ENCODE results near the gene KRT2. TPM values are rescaled to one million over a fixed set of nuclear protein-coding genes. Genes with fewer than 3 reads are reported as not detected.

Gene KRT2
- total RNA-seq, 2 donors from 2014 or later = 1.4 TPM; not detected in 1

- H3K4me1 ChIP-seq (ENCODE audit: control insufficient read depth in 1 of 2, low read depth in 2 of 2) = no peaks in the 10 kb centered on the region
- H3K4me3 ChIP-seq = no peak overlapping the region
- no peaks in the 10 kb centered on the region for H3K27me3 ChIP-seq (replicated peaks; ENCODE audit: insufficient read depth)
- no peak for DNase-seq (ENCODE audit: low spot score)
- H3K9me3 ChIP-seq = no peaks in the 10 kb centered on the region
- no peak overlapping the region for H3K27ac ChIP-seq
- TF ChIP-seq CTCF (IDR thresholded peaks at IDR 0.05) = no peak
- H3K36me3 ChIP-seq = no peaks in the 10 kb centered on the region
- ATAC-seq (ENCODE audit: insufficient number of reproducible peaks, low FRiP score, low read depth) = no peak
Observed at GRCh38 chr12:52649066-52649465, 2.9 kb downstream of the KRT2 start.

- no peak overlapping the region for H3K27ac ChIP-seq
- H3K4me3 ChIP-seq = no peak overlapping the region
- H3K36me3 ChIP-seq = no peaks in the 10 kb centered on the region
- no peaks in the 10 kb centered on the region for H3K27me3 ChIP-seq (replicated peaks; ENCODE audit: insufficient read depth)
- TF ChIP-seq CTCF (IDR thresholded peaks at IDR 0.05) = no peak
- no peaks in the 10 kb centered on the region for H3K4me1 ChIP-seq (ENCODE audit: control insufficient read depth in 1 of 2, low read depth in 2 of 2)
- ATAC-seq (ENCODE audit: insufficient number of reproducible peaks, low FRiP score, low read depth) (no peak), DNase-seq (ENCODE audit: low spot score) (no peak)
- H3K9me3 ChIP-seq = no peaks in the 10 kb centered on the region
Observed at GRCh38 chr12:52648012-52648550, 3.9 kb downstream of the KRT2 start.

GRCh38 chr12:52647601-52648000 lies 4.4 kb downstream of the KRT2 start:
- DNase-seq (ENCODE audit: low spot score) (no peak), ATAC-seq (ENCODE audit: insufficient number of reproducible peaks, low FRiP score, low read depth) (no peak)
- Histone ChIP-seq H3K27ac (no peak overlapping the region), H3K36me3 (no peaks in the 10 kb centered on the region), H3K9me3 (no peaks in the 10 kb centered on the region), H3K4me1 (ENCODE audit: control insufficient read depth in 1 of 2, low read depth in 2 of 2) (no peaks in the 10 kb centered on the region), H3K4me3 (no peak overlapping the region), H3K27me3 (replicated peaks; ENCODE audit: insufficient read depth) (no peaks in the 10 kb centered on the region)
- no peak for TF ChIP-seq CTCF (IDR thresholded peaks at IDR 0.05)

- Histone ChIP-seq H3K27me3 (replicated peaks; ENCODE audit: insufficient read depth) (no peaks in the 10 kb centered on the region), H3K4me3 (no peak overlapping the region), H3K4me1 (ENCODE audit: control insufficient read depth in 1 of 2, low read depth in 2 of 2) (no peaks in the 10 kb centered on the region), H3K27ac (no peak overlapping the region), H3K9me3 (no peaks in the 10 kb centered on the region), H3K36me3 (no peaks in the 10 kb centered on the region)
- DNase-seq (ENCODE audit: low spot score) (no peak), ATAC-seq (ENCODE audit: insufficient number of reproducible peaks, low FRiP score, low read depth) (no peak)
- no peak for TF ChIP-seq CTCF (IDR thresholded peaks at IDR 0.05)
Observed at GRCh38 chr12:52646613-52647012, 5.4 kb downstream of the KRT2 start.

- no peak for TF ChIP-seq CTCF (IDR thresholded peaks at IDR 0.05)
- Histone ChIP-seq H3K4me3 (no peak overlapping the region), H3K9me3 (no peaks in the 10 kb centered on the region), H3K36me3 (no peaks in the 10 kb centered on the region), H3K27me3 (replicated peaks; ENCODE audit: insufficient read depth) (no peaks in the 10 kb centered on the region), H3K4me1 (ENCODE audit: control insufficient read depth in 1 of 2, low read depth in 2 of 2) (no peaks in the 10 kb centered on the region), H3K27ac (no peak overlapping the region)
- ATAC-seq (ENCODE audit: insufficient number of reproducible peaks, low FRiP score, low read depth) (no peak), DNase-seq (ENCODE audit: low spot score) (no peak)
Observed at GRCh38 chr12:52645982-52646381, 6.0 kb downstream of the KRT2 start.

All from thoracic aorta (tissue), 2 donors.